ENCODE results near the gene SDR39U1. TPM values are rescaled to one million over a fixed set of nuclear protein-coding genes. Genes with fewer than 3 reads are reported as not detected.

The SDR39U1 gene
- total RNA-seq, 1 experiment from 2014 or later: 61.8 TPM

DNA sequence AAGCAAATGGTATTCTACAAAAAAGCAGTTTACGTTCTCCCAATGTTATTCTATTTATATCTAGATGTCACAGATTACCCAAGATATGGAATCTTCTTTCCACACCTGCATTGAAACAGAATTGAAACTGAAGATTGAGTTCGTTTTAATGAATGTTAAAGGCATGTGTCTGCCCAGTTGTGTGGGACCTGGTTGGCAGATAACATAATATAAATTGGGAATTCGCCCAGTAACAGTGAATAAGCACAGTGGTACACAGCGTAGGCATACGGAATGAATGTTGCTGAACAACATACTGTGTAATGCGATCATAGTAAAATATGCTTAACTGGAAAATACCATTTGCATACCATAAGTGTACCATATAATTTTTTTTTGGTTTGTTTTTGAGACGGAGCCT, 8.5 kb downstream of the SDR39U1 start:
- BruUV-seq (replicated peaks): no TSS peak
- Histone ChIP-seq H3K27me3 (ENCODE audit: insufficient read depth, low read length) (no peaks in the 10 kb centered on the region), H3K79me2 (ENCODE audit: insufficient read depth, low read length) (peaks cover 21% of the 10 kb centered on the region), H4K20me1 (ENCODE audit: insufficient read depth) (no peaks in the 10 kb centered on the region), H2AFZ (ENCODE audit: low read depth, low read length, poor library complexity, severe bottlenecking) (no peak overlapping the region), H3K36me3 (ENCODE audit: control insufficient read depth in 1 of 2, insufficient read depth in 2 of 2, low read length in 2 of 2) (peaks cover 23 to 27% of the 10 kb centered on the region in 2 experiments; a peak in 3 of 4 replicates), H3K9me2 (ENCODE audit: insufficient read depth) (no peaks in the 10 kb centered on the region), H3K4me3 (replicated peaks in 1 of 2; ENCODE audit: low read depth in 1 of 2, low read length in 2 of 2) (no peak overlapping the region), H3K27ac (ENCODE audit: low read depth, low read length) (no peak overlapping the region), H3K4me1 (ENCODE audit: control insufficient read depth in 1 of 2, insufficient read depth in 2 of 2, low read length in 2 of 2) (peaks cover 14 to 25% of the 10 kb centered on the region in 2 experiments), H3K9ac (ENCODE audit: low read length) (no peak overlapping the region), H3K4me2 (ENCODE audit: low read length) (no peak overlapping the region), H3K9me3 (ENCODE audit: control insufficient read depth in 1 of 2, insufficient read depth in 1 of 2, low read depth in 1 of 2, low read length in 2 of 2) (no peaks in the 10 kb centered on the region)
- ChIA-PET RAD21 (ENCODE audit: low non-redundant PET in 1 of 2, low total read pairs in 2 of 2, uncharacterized antibody in 2 of 2, unreplicated experiment in 2 of 2) (no interaction called here), POLR2A (interaction anchor here (0.5 kb wide), 1 partner anchor 340 kb away, joined by 3 read pairs; the partner anchor contains the start of gene PCK2), CTCF (interaction anchor here (4.6 kb wide), 1 partner anchor 102 kb away, joined by 82 read pairs; no protein-coding TSS in a partner anchor)
- no peak for ATAC-seq
- no peak for TF ChIP-seq ELF1 (IDR thresholded peaks at IDR 0.05; ENCODE audit: borderline replicate concordance, low read depth)
- TF ChIP-seq SRF (IDR thresholded peaks at IDR 0.05; ENCODE audit: low read depth): no peak
- TF ChIP-seq TCF7L2 (IDR thresholded peaks at IDR 0.05; ENCODE audit: borderline replicate concordance, extremely low read depth, insufficient read depth, insufficient read length): no peak
- TF ChIP-seq MAX (IDR thresholded peaks at IDR 0.05): no peak
- TF ChIP-seq ZBTB33 (IDR thresholded peaks at IDR 0.05; ENCODE audit: extremely low read depth, insufficient replicate concordance, low read length): no peak
- no peak for TF ChIP-seq POLR2A (IDR thresholded peaks at IDR 0.05; ENCODE audit: borderline replicate concordance, extremely low read depth, insufficient read depth, insufficient read length)
- no peak for TF ChIP-seq JUND (IDR thresholded peaks at IDR 0.05)
- TF ChIP-seq SP1 (IDR thresholded peaks at IDR 0.05; ENCODE audit: low read depth): no peak
- no peak for TF ChIP-seq CEBPB (IDR thresholded peaks at IDR 0.05; ENCODE audit: low read depth)
- TF ChIP-seq FOSL1 (IDR thresholded peaks at IDR 0.05; ENCODE audit: low read depth): no peak
- no peak for TF ChIP-seq CBX3 (IDR thresholded peaks at IDR 0.05; ENCODE audit: low read depth)
- no peak for TF ChIP-seq REST (IDR thresholded peaks at IDR 0.05; ENCODE audit: low read depth)
- TF ChIP-seq ATF3 (IDR thresholded peaks at IDR 0.05): no peak
- no peak for TF ChIP-seq YY1 (IDR thresholded peaks at IDR 0.05; ENCODE audit: extremely low read depth, insufficient replicate concordance, low read depth, low read length)
- no peak for TF ChIP-seq POLR2AphosphoS5 (IDR thresholded peaks at IDR 0.05; ENCODE audit: low read depth, low read length)
- no peak for TF ChIP-seq EZH2phosphoT487 (IDR thresholded peaks at IDR 0.05; ENCODE audit: borderline replicate concordance)
- no peak for TF ChIP-seq EGR1 (IDR thresholded peaks at IDR 0.05; ENCODE audit: low read depth)
- TF ChIP-seq ZFX (IDR thresholded peaks at IDR 0.05): no peak
- no peak for TF ChIP-seq RAD21 (IDR thresholded peaks at IDR 0.05; ENCODE audit: low read depth)
- TF ChIP-seq SIN3A (IDR thresholded peaks at IDR 0.05; ENCODE audit: low read depth): no peak
- intact Hi-C loops (cut with micrococcal nuclease): loop anchor here (10.0 kb wide), 1 partner anchor 219 kb away; the partner anchor contains the start of genes CHMP4A and MDP1
- no peak for DNase-seq (ENCODE audit: low read depth, low spot score)
